CD4-positive, alpha-beta T cell treated with Interleukin-10 for 1 hour (primary cell): ENCODE results near the gene PTGDR.

Experiments
- DNase-seq: peaks from one replicate; pipeline ENCODE4 v3.0.0-alpha.2; 2020

PTGDR gene

DNA sequence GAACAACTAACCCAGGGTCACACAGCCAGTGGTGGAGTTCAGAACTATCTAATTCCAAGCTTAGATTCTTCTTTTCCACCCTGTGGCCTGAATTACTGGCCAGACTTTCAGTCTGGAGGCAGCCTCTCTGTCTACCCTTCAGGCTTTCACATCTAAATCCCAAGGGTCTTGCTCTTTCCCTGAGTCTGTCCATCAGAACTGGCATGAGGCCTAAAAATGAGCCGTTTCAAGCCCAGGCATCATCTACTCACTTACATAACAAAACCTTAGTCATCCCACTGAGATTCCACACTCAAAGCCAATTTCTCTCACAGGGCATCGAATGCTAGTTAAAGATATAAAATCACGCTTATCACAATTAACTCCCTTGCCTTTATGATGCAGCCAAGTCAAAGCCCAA, 1.3 kb upstream of the PTGDR start:
- DNase-seq, result no peak

DNA sequence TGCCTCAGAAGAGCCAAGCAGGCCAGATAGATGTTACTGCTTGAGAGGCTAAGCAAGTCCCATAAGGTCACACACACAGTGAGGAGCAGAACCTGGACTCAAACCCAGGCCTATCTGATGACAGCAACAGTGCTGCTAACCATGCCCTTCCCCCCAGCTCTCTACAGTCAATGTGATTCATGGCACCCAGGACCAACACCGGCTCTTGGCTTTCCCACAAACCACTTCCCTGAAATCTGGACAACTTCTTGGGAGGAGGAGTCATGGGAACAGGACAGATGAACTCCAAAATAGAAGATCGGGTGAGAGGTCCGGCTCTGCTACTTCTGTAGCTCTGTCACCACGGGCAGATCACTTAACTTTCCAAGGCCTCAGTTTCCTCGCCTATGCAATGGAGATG, 716 bp upstream of the PTGDR start:
- no peak for DNase-seq

DNA sequence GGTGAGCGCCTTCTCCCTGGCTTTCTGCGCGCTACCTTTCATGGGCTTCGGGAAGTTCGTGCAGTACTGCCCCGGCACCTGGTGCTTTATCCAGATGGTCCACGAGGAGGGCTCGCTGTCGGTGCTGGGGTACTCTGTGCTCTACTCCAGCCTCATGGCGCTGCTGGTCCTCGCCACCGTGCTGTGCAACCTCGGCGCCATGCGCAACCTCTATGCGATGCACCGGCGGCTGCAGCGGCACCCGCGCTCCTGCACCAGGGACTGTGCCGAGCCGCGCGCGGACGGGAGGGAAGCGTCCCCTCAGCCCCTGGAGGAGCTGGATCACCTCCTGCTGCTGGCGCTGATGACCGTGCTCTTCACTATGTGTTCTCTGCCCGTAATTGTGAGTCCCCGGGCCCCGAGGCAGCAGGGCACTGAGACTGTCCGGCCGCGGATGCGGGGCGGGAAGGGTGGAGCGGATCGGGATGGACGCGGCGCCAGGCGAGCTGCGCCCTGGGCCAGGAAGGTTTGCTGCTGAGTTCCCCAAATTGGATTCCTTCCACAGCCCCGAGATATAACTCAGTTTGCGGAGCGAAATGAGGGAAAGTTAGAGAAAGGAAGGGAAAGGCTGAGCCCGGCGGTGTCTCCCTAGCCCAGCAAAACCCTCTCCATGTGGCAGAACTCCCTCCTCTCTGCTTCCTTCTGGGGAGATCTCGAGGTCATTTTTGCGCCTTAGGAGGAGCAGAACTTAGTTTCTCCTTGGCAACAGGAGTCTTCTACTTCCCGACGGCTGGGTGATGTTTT, 972 bp downstream of the PTGDR start:
- no peak for DNase-seq

DNA sequence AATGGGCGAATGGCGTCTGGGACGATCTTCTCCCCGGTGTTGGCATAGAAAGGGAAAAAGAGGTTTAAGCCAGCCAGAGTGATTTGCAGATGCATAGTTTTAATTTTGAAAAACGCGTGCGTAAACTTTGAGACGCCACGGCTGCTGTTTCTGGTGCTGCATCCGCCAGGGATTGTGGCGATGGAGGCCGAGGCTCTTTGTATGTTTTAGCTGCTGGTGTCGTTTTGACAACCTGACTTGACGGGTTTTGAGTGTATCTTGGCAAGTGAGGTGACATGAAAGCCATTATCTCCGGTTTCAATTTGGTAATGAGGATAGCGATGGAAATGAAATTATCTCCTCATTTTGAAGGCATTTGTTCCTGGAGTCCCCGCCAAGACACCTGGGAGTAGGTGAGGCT, 1.6 kb downstream of the PTGDR start:
- DNase-seq, result no peak

- DNase-seq, result no peak
Observed at GRCh38 chr14:52269982-52270381, 2.5 kb downstream of the PTGDR start.

- DNase-seq, result no peak
Observed at GRCh38 chr14:52271538-52271937, 4.0 kb downstream of the PTGDR start.

GRCh38 chr14:52272375-52272774, 4.9 kb downstream of the PTGDR start:
- DNase-seq, result peak; percentile 71

DNA sequence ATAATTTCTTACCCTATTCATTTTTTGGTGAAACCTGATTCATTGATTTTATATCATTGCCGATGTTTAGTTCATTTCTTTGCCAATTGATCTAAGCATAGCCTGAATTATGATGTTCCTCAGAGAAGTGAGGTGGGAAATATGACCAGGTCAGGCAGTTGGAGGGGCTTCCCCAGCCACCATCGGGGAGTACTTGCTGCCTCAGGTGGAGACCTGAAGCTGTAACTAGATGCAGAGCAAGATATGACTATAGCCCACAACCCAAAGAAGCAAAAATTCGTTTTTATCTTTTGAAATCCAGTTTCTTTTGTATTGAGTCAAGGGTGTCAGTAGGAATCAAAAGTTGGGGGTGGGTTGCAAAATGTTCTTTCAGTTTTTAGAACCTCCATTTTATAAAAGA, 7.9 kb downstream of the PTGDR start:
- no peak for DNase-seq

- no peak for DNase-seq
Observed at GRCh38 chr14:52277552-52277951, 10.1 kb downstream of the PTGDR start.

DNA sequence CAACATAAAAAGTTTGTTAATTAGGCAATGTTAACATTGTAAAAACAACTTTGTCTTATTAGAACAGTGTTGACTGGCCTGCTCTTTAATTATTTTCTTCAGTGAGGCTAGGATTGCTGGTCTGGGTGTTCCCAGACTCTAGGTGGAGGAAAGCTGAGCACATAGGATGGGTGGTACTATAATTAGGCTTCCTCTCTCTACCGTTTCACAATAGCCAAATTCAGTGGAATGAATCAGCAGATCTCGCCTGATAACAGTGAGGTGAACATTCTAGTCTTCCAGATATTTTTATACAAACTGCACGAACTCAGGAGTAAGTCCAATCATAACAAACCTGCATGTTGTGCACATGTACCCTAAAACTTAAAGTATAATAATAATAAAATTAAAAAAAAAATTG, 11.9 kb downstream of the PTGDR start:
- DNase-seq, result no peak

DNA sequence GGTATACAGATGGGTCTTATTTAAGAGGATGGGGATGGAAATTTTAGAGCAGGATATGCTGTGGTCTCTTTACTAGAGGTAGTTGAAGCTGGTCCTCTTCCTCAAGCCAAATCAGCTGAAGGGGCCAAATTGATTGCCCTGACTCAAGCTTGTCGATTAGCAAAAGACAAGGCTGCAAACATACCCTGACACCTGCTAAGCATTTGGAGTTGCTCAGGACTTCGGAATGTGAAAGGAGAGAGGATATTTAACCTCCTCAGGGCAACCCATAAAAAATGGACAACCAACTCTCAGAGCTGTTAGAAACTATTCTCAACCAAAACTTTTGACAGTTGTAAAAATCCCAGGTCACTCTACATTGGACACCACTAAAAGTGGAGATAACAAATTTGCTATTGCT, 15.6 kb downstream of the PTGDR start:
- DNase-seq, result no peak

DNA sequence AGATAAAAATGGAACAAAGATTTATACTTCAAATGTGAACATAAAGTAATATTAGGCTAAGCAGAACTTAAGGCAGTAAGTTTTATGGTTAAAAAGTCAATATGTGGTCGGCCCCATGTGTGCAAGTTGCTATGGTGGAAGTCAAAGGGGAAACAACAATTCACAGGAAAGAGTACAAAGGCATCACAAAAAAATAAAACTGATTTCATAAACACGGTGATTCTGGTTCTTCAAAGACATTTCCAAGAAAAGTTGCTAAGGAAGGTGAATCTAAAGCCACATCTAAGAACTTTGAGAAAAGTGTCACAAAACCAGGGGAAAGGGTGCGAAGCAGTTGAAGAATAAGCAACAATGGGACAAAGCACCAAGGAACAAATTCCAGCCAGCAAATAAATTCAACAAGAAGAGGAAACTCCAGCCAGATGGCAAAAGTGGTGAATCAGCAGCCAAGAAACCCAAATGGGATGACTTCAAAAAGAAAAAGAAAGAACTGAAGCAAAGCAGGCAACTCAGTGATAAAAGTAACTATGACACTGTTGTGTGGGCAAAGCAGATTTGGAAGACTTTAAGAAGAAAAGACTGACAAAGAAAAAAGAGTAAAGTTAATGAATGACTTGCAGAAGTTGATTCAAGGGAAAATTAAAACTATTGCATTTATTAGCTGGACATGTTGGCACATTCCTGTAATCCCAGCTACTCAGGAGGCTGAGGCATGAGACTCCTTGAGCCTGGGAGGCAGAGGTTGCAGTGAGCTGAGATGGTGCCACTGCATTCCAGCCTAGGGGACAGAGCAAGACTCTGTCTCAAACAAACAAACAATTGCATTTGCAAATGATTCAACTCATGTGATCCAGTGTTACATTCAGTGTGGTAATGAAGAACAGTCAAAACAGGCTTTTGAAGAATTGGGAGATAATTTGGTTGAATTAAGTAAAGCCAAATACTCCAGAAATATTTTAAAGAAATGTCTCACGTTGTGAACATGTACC, 19.5 kb downstream of the PTGDR start:
- peak; percentile 19 for DNase-seq

- no peak for DNase-seq
Observed at GRCh38 chr14:52296378-52296777, 28.9 kb downstream of the PTGDR start.

DNA sequence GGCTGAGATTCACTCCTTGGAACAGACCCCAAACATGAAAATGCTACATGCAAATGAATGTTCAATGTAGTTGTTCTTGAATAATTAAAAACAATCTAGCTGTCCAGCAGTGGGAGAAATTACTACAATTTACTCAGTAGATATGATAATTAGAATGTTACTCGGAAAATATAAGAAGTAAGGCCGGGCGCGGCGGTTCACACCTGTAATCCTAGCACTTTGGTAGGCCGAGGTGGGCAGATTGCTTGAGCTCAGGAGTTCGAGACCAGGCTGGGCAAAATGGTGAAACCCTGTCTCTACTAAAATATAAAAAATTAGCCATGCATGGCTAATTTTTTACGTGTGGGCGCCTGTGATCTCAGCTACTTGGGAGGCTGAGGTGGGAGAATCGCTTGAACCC, 31.3 kb downstream of the PTGDR start:
- no peak for DNase-seq

GRCh38 chr14:52299692-52300278, 32.3 kb downstream of the PTGDR start:
- DNase-seq, result peak; percentile 75

DNA sequence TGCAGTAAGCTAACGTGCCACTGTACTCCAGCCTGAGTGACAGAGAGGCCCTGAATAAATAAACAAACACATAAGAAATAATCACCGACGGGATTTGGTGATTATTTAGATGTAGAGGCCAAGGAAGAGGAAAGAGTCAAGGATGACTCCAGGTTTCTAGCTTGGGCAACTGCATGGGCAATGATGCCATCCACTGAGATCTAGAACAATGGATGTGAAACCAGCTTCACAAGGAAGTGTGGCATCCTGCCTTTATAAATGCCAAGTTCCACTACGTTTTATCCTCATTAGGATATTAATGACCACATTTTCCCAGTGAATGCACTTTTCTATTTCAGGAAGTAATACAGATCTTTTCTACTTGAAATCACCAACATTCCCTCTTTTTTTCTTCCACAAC, 35.7 kb downstream of the PTGDR start:
- DNase-seq, result no peak

DNA sequence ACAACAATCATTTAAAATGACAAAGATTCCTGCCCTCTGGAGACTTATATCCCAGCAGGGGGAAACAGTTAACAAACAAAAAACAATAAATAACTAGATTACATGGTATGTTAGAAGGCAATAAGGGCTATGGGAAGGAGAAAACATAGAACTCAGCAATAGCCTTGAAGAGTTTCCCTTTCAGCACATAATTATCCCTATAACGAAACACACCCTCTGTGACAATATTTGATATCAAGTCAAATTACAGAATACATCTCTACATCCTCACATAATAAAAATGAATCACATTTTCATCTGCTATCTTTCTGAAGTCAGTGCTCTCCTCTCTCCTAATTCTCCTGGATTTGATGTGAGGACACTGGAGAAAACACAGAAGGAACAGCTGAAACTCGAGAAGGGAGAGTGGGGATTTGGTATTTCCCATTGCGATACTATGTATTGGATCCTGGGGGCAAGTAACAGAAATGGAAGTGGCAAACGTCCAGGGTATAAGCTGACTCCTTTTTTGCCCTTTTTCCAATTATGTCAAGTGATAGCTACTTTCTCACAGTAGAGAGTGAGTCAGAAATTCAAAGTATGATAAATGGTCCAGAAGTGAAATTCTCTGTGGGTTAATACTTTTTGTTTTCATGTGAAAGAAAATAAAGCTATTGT, 36.9 kb downstream of the PTGDR start:
- no peak for DNase-seq

- no peak for DNase-seq
Observed at GRCh38 chr14:52305014-52305413, 37.5 kb downstream of the PTGDR start.

GRCh38 chr14:52307376-52307775, 39.9 kb downstream of the PTGDR start:
- no peak for DNase-seq

DNA sequence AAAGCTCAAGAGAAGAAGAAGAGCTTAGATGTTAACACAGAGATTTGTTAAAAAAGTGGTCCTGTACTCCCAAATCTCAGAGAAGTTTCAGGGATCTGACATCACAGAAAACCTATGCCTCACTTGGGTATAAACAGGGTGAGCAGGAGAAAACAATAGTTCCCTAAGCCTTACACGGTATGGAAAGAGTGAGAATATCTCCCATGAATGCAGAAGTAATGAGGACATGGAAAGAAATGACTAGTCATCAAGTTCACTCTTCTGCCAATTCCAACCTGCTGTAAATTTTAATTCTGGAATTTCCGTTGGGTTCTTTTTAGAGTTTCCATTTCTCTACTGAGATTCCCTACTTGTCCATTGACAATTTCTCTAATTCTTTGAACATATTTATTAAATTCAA, 40.4 kb downstream of the PTGDR start:
- DNase-seq, result no peak

DNA sequence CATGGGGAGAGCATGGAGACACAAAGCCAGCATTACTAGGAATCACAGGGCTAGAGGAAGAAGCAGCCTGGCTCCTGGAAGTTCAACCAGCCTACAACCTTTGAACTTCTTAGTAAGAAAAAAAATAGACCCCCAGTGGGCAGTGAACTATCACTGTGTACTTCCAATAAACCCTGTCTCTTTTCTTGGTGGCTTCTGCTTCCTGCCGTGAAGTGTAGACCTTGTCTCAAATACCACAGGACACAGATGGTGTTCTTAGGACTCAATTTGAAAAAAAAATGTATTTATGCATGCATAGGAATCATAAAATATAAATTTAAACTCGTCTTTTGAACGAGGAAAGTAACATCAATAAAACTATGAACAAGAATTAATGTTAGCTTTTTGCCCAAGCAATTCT, 43.0 kb downstream of the PTGDR start:
- no peak for DNase-seq

DNA sequence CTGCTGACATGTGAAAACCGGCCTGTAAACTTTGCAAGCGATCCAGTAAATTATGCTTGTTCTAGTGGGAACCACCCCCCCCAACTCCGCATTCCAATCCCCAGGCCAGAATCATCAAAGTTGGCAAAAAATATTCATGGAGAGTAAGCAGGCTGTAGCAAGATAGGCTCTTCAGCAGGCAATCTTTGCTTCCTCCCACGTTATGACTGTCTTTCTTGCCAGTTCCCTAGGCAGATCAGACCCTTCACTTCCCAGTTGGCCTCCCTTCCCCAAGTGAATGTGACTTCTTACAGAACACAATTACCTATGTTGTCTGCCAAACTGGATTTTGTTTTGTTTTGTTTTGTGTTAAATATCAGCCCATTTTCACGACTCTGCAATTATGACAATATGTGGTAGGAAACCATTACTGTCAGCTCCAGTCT, 45.4 kb downstream of the PTGDR start:
- no peak for DNase-seq

- DNase-seq, result peak; percentile 32
Observed at GRCh38 chr14:52313462-52313861, 46.0 kb downstream of the PTGDR start.
